Measurements from ENCODE around the gene TNIK.

The TNIK gene

GRCh38 chr3:171260899-171261298 lies 199.3 kb downstream of the TNIK start:
- TF ChIP-seq, protein P1, sequence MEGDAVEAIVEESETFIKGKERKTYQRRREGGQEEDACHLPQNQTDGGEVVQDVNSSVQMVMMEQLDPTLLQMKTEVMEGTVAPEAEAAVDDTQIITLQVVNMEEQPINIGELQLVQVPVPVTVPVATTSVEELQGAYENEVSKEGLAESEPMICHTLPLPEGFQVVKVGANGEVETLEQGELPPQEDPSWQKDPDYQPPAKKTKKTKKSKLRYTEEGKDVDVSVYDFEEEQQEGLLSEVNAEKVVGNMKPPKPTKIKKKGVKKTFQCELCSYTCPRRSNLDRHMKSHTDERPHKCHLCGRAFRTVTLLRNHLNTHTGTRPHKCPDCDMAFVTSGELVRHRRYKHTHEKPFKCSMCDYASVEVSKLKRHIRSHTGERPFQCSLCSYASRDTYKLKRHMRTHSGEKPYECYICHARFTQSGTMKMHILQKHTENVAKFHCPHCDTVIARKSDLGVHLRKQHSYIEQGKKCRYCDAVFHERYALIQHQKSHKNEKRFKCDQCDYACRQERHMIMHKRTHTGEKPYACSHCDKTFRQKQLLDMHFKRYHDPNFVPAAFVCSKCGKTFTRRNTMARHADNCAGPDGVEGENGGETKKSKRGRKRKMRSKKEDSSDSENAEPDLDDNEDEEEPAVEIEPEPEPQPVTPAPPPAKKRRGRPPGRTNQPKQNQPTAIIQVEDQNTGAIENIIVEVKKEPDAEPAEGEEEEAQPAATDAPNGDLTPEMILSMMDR (IDR thresholded peaks at IDR 0.05) = no peak
- no peak for TF ChIP-seq ZFX (IDR thresholded peaks at IDR 0.05; ENCODE audit: borderline replicate concordance)
- H3K27ac ChIP-seq = peak overlapping the region; percentile 59

GRCh38 chr3:171260466-171260865 lies 199.7 kb downstream of the TNIK start:
- TF ChIP-seq, protein P1 (IDR thresholded peaks at IDR 0.05) = no peak
- TF ChIP-seq ZFX (IDR thresholded peaks at IDR 0.05; ENCODE audit: borderline replicate concordance) = no peak
- H3K27ac ChIP-seq = peak overlapping the region; percentile 59

DNA sequence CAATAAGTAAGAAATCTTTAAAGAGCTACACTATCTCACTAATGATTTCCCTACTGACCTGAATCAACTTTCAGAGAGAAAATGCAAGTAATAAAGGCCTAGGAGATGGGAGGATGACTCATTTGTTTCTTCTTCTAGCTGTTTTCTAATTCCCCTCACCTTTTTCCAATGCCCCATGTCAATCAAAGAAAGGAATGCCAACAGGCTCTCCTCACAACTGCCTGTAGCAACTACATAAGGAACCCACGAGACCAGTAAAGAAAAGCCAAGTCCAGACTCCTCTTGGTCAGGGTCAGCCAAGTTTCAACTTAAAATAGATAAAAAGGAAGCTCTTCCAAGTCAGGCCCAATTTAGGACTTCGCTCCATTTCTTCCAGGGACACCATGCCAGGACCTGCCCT lies 201.9 kb downstream of the TNIK start:
- TF ChIP-seq ZFX (IDR thresholded peaks at IDR 0.05; ENCODE audit: borderline replicate concordance) = no peak
- TF ChIP-seq, protein P1 (IDR thresholded peaks at IDR 0.05) = no peak
- H3K27ac ChIP-seq = no peak overlapping the region

DNA sequence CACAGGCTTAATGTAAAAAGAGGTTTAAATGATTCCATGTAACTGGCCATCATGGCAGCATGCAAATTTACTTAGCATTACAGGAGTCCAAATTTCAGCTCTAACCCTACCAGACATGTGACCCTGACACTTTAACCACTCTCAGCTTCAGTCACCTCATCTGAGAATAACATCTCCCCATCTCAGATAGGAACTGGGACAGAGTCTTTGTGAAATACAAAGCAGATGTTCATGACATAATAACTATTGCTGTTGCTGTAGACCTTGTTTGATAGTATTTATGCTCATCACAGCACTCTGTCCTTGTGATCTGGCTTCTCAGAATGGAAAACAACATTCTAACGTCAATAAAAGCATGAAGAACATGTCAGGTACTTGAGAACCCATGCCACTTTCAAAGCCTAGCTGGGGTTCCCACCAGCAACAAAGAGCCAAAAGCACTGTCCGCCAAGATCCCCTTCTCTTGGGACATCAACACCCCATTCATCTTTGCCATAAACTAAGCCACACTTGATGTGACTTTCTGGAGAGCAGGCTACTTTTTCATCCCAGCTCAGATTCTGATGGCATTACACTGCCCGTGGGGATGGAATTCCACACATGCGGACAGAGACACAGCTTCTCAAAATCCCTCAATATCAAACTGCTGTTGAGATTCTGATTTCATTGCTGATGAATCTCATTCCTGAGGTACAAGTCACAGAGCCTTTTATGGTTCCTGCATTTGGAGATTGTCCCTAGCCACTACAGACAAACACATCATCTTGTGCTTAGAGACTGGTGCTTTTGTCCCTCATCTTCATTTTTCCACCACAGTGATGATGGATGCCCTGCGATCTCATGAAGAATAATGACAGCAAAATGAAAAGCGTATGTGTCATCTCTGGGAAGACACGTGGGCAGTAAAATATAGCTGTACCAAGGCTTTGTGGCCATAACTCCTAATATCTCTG lies 202.7 kb downstream of the TNIK start:
- no peak overlapping the region for H3K27ac ChIP-seq
- TF ChIP-seq, protein P1 (IDR thresholded peaks at IDR 0.05) = no peak
- TF ChIP-seq ZFX (IDR thresholded peaks at IDR 0.05; ENCODE audit: borderline replicate concordance) = no peak

GRCh38 chr3:171256445-171257250 lies 203.6 kb downstream of the TNIK start:
- no peak overlapping the region for H3K27ac ChIP-seq
- TF ChIP-seq ZFX (IDR thresholded peaks at IDR 0.05; ENCODE audit: borderline replicate concordance) = no peak
- TF ChIP-seq, protein P1 (IDR thresholded peaks at IDR 0.05) = no peak

DNA sequence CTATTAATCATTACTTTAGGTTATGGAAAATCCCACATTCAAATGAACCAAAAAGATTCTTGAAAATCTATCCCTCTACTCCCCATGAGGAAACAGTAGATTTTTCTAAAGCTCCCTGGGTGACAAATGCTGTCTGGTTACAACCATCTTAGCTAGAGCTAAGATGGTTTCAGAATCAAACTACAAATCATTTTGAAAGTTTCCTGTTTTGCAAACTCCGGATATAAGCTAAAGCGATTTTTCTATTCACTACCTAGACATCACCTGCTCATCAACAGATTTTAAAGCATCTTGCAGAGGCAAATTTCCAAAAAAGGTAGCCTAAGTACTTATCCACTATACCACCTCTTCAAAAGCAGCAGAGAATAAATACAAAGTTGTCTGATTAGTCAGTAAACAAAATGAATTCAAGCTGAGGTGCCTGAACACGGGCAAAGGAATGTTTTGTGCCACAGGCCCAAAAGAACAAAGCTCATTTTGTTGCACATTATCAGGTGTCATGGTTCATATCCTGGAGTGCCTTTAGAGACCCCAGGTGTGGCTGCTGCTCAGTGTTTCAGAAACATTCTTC lies 204.9 kb downstream of the TNIK start:
- no peak for TF ChIP-seq ZFX (IDR thresholded peaks at IDR 0.05; ENCODE audit: borderline replicate concordance)
- TF ChIP-seq, protein P1 (IDR thresholded peaks at IDR 0.05) = no peak
- no peak overlapping the region for H3K27ac ChIP-seq
